ENCODE data around the gene WDFY3. TPM values are rescaled to one million over a fixed set of nuclear protein-coding genes. Genes with fewer than 3 reads are reported as not detected.

The WDFY3 gene
- polyA plus RNA-seq, 1 donor (not counting 4 experiments of a cell fraction or from before 2014, with no cell fraction given), result 28.5 TPM

DNA sequence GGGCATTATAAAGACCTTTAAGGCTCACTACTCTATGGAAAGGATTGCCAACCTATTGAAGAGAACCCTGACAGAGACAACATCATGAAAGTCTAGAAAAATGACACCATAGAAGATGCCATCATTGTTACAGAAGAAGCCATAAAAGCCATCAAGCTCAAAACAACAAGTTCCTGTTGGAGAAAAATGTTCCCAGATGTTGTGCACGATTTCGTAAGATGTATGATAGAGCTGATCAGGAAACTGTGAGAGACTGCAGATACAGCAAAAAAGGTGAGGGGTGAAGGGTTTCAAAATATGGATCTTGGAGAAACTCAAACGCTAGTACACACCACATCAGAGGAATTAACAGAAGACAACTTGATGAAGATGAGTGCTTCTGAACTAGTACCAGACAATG is 53.3 kb downstream of the WDFY3 start:
- no peak overlapping the region for H3K4me3 ChIP-seq (ENCODE audit: control insufficient read depth in 2 of 3, extremely low read depth in 1 of 3, insufficient read depth in 2 of 3, low read depth in 1 of 3, low read length in 3 of 3)
- dilution Hi-C loops (cut with MboI; ENCODE audit: extremely low pct_ligation_motif_present, low sequenced_read_pairs), result no loop called here
- H2AFZ ChIP-seq (ENCODE audit: control insufficient read depth, low read length), result no peak overlapping the region
- H3K9ac ChIP-seq (ENCODE audit: control insufficient read depth, extremely low read depth, insufficient read depth, low read length), result no peak overlapping the region
- peaks cover 0 to 6% of the 10 kb centered on the region in 2 experiments for H3K36me3 ChIP-seq (ENCODE audit: control insufficient read depth in 2 of 2, extremely low read depth in 1 of 2, insufficient read depth in 2 of 2, low read length in 2 of 2)
- no peaks in the 10 kb centered on the region for H4K20me1 ChIP-seq (ENCODE audit: control insufficient read depth, extremely low read depth, insufficient read depth, low read length)
- H3K9me3 ChIP-seq (ENCODE audit: control insufficient read depth, low read depth, low read length), result no peaks in the 10 kb centered on the region
- peaks cover 21% of the 10 kb centered on the region for H3K79me2 ChIP-seq (ENCODE audit: control insufficient read depth, insufficient read depth, low read length)
- no peaks in the 10 kb centered on the region for H3K27me3 ChIP-seq (ENCODE audit: control insufficient read depth, extremely low read depth, insufficient read depth, low read length)
- TF ChIP-seq EZH2 (IDR thresholded peaks at IDR 0.05; ENCODE audit: low read length), result no peak
- TF ChIP-seq CTCF (optimal IDR thresholded peaks at IDR 0.05 in 1 of 3, IDR thresholded peaks at IDR 0.05 in 1 of 3, conservative IDR thresholded peaks at IDR 0.05 in 1 of 3; ENCODE audit: extremely low read depth in 1 of 3, insufficient read depth in 2 of 3, low read length in 3 of 3), result no peak
- no peak overlapping the region for H3K4me2 ChIP-seq (ENCODE audit: control insufficient read depth, extremely low read depth, insufficient read depth, low read depth, low read length)
- FAIRE-seq, result no peak
- no peak for DNase-seq (ENCODE audit: low read depth, low spot score)
- H3K27ac ChIP-seq (ENCODE audit: control insufficient read depth, insufficient read depth, low read length), result no peak overlapping the region
- no peaks in the 10 kb centered on the region for H3K4me1 ChIP-seq (ENCODE audit: control insufficient read depth, extremely low read depth, insufficient read depth, low read length)
- H3K9me1 ChIP-seq (ENCODE audit: control insufficient read depth, extremely low read depth, insufficient read depth, low read length), result no peaks in the 10 kb centered on the region

DNA sequence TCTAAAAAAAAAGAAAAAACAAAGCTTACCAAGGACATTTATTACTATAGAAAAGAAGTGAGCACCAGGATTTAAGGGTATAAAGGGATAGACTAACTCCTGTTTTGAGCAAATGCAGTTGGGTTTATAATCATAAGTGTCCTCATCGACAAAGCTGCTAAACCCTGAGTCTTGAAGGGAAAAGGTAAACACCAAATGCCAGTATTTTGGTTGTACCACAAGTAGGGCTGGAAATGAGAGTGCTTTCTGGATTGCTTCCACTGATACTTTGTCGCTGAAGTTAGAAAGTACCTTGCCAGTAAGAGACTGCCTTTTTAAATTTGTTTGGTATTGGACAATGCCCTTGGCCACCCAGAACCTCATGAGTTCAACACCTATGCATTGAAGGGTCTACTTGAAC is 53.7 kb downstream of the WDFY3 start:
- Histone ChIP-seq H3K27me3 (ENCODE audit: control insufficient read depth, extremely low read depth, insufficient read depth, low read length) (no peaks in the 10 kb centered on the region), H4K20me1 (ENCODE audit: control insufficient read depth, extremely low read depth, insufficient read depth, low read length) (no peaks in the 10 kb centered on the region), H3K9me3 (ENCODE audit: control insufficient read depth, low read depth, low read length) (no peaks in the 10 kb centered on the region), H3K4me1 (ENCODE audit: control insufficient read depth, extremely low read depth, insufficient read depth, low read length) (no peaks in the 10 kb centered on the region), H3K36me3 (ENCODE audit: control insufficient read depth in 2 of 2, extremely low read depth in 1 of 2, insufficient read depth in 2 of 2, low read length in 2 of 2) (peaks cover 0 to 6% of the 10 kb centered on the region in 2 experiments), H3K9me1 (ENCODE audit: control insufficient read depth, extremely low read depth, insufficient read depth, low read length) (no peaks in the 10 kb centered on the region), H3K9ac (ENCODE audit: control insufficient read depth, extremely low read depth, insufficient read depth, low read length) (no peak overlapping the region), H3K4me3 (ENCODE audit: control insufficient read depth in 2 of 3, extremely low read depth in 1 of 3, insufficient read depth in 2 of 3, low read depth in 1 of 3, low read length in 3 of 3) (no peak overlapping the region), H2AFZ (ENCODE audit: control insufficient read depth, low read length) (no peak overlapping the region), H3K4me2 (ENCODE audit: control insufficient read depth, extremely low read depth, insufficient read depth, low read depth, low read length) (no peak overlapping the region), H3K79me2 (ENCODE audit: control insufficient read depth, insufficient read depth, low read length) (peaks cover 16% of the 10 kb centered on the region), H3K27ac (ENCODE audit: control insufficient read depth, insufficient read depth, low read length) (no peak overlapping the region)
- dilution Hi-C loops (cut with MboI; ENCODE audit: extremely low pct_ligation_motif_present, low sequenced_read_pairs), result no loop called here
- DNase-seq (ENCODE audit: low read depth, low spot score) (no peak), FAIRE-seq (no peak)
- no peak for TF ChIP-seq EZH2 (IDR thresholded peaks at IDR 0.05; ENCODE audit: low read length)
- no peak for TF ChIP-seq CTCF (optimal IDR thresholded peaks at IDR 0.05 in 1 of 3, IDR thresholded peaks at IDR 0.05 in 1 of 3, conservative IDR thresholded peaks at IDR 0.05 in 1 of 3; ENCODE audit: extremely low read depth in 1 of 3, insufficient read depth in 2 of 3, low read length in 3 of 3)
